ENCODE data around the gene SPINT4.
"Not testable (repeated sequence)": the region's sequence is repeated elsewhere in the genome, so short reads cannot be mapped to it uniquely, and the experiment has no call there.

Gene SPINT4

DNA sequence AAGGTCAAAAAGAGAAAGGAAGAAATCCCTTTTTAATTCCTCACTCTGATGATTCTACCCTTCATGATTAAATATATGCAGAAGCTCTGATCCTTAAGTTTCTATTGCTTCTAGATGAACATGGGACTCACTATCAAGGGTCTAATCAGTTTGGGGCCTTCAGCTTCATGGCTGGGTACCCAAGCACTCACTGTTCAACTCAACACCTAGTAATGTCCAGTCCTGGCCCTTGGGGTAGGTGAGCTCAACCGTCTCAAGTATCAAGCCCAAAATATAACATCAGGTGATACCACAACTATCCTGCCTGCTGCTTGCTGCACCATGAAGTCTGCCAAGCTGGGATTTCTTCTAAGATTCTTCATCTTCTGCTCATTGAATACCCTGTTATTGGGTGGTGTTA is at the start of gene SPINT4:
TSS of gene SPINT4 (plus strand) at position 301 of the 400 bp plus-strand sequence. CDS start at position 322, 21 bp downstream.
- no peak for DNase-seq

DNA sequence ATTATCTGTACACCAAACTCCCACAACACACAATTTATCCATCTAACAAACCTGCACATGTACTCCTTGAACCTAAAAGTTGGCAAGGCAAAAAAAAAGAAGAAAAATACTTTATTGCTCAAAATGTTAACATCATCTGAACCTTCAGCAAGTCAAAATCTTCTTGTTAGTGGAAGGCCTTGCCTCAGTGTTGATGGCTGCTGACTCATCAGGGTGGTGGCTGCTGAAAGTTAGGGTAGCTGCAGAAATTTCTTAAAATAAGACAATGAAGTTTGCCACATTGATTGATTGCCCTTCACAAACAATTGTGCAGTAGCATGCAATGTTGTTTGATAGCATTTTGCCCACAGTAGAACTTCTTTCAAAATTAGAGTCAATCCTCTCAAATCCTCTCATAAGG is 49.4 kb upstream of the SPINT4 start:
- no peak for DNase-seq

DNA sequence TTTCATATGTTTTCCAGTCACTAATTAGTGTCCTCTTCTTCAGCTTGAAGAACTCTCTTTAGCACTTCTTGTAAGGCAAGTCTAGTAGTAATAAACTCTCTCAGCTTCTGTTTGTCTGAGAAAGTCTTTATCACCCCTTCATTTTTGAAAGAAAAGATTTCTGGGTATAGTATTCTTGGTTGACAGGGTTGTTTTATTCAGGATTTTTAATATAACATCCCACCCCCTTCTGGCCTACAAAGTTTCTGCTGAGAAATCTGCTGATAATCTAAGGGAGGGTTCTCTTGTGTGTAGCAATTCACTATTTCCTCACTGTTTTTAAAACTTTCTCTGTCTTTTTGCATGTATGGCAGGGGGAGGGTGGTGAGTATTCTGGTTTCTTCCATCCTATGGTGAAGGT is 42.5 kb upstream of the SPINT4 start:
- DNase-seq, result no peak

DNA sequence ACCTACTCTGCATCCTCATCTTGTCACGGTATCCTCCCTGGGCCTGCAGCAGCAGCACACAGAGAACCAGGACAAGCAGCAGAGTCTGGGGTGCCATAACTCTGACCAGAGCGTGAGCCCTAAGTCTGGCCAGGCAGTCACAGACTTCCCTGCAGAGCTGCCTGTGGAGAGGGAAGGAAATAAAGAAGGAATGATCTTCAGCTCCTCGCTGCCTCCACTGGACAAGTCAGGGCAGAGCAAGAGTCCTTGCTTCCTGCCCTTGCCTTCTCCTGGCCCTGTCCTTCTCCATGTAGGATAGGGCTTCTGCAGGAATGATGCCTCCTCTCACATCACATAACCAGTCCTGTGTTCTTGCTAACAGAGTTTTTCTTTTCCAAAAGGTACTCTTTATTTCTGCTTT is 36.3 kb upstream of the SPINT4 start:
- no peak for DNase-seq

DNA sequence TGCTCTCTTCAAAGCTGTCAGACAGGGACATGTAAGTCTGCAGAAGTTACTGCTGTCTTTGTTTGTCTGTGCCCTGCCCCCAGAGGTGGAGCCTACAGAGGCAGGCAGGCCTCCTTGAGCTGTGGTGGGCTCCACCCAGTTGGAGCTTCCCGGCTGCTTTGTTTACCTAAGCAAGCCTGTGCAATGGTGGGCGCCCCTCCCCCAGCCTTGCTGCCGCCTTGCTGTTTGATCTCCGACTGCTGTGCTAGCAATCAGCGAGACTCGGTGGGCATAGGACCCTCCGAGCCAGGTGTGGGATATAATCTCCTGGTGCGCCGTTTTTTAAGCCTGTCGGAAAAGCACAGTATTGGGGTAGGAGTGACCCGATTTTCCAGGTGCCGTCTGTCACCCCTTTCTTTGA is 28.8 kb upstream of the SPINT4 start:
- DNase-seq, result not testable (repeated sequence)

DNA sequence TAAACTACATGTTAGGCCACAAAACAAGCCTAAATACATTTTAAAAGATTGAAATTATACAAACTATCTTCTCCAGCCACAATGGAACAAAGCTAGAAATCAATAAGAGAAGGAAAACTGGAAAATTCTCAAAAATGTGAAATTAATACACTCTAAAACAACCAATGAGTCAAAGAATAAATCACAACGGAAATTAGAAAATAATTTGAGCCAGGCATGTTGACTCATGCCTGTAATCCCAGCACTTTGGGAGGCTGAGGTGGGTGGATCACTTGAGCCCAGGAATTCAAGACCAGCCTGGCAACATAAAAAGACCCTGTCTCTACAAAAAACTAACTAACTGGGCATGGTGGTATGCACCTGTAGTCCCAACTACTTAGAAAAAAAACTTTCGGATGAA is 26.7 kb upstream of the SPINT4 start:
- no peak for DNase-seq

DNA sequence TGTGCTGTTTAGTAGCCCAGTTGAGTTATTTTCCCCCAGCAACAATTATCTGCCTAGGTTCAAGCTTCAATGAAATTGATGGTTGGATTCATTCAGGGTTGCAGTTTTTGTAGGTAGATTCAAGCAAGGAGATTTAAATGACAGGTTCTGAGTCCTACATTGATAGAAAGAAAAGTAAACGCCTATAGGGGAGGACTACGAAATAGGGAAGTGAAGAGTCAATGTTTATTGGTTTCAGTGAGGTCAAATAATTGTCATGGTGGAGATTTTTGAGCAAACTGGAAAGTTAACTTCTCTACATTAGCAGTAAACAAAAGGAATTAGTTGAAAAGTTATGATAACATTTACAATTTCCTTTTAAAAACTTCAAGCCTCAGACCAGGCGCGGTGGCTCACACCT is 21.0 kb upstream of the SPINT4 start:
- no peak for DNase-seq

DNA sequence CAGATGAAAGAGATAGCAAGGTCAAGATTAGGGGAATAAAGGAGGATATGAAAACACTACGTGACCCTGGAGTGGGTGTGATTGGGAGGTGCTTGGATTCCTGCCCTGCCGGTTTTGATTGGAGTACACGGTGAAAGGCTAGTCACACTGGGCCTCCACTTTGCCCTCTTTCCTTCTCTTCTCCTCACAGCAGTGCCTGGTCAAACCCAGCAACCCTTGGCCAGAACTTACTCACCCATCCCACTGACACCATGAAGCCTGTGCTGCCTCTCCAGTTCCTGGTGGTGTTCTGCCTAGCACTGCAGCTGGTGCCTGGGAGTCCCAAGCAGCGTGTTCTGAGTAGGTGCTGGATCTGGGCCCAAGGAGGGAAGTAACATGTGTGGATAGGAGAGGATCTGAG is 20.3 kb upstream of the SPINT4 start, which contains the start of gene WFDC13:
TSS of gene WFDC13 (plus strand) at position 166 of the 400 bp plus-strand sequence. CDS start at position 252, 86 bp downstream.
- no peak for DNase-seq

DNA sequence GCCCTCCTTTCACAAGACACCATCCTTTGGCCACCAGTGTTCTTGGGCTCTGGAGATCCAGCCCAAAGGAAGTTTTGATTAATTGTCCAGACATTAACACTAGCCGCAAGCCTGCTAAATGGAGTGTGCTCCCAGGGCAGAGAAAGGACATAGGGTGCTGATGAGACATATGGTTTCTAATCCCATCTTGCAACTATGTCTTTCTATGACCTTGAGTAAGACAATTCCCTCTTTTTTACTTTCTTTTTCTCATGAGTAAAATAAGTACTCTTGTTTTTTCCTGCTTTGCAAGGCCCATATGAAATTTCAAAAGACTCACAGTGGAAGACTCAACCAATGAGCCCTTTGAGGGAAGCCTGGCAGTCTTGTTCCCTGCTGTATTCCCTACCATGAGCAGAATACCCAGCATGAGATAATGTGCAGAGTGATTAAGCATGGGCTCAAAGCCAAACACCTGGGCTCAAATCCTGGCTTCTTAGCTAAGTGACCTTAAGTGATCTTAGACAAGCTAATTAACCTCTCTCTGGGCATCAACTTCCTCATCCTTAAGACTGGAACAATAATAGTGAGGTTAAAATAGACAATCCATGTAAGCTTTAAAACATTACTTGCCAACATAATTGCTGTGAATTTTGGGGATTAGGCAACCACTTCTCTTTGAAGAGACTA is 17.0 kb upstream of the SPINT4 start, which contains the start of gene WFDC10B:
TSS of gene WFDC10B (minus strand) at position 51 of the 669 bp plus-strand sequence. CDS start 19,027 bp downstream, outside the sequence.
- no peak for DNase-seq

DNA sequence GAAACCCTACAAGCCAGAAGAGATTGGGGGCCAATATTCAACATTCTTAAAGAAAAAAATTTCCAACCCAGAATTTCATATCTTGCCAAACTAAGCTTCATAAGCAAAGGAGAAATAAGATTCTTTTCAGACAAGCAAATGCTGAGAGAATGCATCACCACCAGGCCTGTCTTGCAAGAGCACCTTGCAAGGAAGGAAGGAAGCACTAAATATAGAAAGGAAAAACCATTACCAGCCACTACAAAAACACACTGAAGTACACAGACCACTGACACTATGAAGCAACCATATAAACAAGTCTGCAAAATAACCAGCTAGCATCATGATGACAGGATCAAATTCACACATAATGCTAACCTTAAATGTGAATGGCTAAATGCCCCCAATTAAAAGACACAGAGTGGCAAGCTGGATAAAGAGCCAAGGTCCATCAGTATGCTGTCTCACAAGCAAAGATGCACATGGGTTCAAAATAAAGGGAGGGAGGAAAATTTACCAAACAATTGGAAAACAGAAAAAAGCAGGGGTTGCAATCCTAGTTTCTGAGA is 5.9 kb upstream of the SPINT4 start:
- DNase-seq, result not testable (repeated sequence)

DNA sequence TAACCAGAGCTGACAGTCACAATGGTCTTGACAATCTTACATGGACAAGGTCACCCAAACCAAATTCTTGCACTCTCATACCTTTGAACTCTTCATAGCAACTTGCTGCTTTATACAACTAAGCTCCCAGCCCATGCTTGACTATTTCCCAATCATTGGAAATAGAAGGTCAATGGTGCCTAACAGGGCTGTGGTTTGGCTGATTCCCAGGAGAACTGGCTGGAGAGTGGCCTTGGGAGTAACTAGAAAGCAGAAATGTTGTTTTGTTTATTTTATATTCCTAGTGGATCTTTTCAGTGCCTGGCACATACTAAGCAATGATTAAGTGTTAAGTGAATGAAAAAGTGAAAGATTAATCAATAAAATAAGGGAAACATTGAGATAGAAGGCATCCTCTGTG is 3.0 kb downstream of the SPINT4 start:
- no peak for DNase-seq

DNA sequence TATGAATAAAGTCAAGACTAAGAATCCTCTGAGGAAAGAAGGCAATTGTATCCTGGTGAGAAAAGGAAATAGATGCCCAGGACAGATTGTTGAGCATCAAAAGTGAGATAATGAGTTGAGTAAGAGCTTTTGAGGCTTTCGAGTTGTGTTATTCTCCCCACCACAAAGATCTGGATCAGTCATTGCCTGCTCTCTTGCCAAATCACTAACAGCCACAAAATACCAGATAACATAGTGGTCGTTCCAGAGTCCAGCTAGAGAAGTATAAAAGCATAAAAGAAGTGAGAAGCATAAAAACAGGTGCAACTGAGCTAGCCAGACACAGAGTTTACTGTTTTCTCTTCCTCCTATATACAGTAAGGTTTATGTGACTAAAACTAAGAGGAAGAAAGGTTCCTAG is 4.9 kb downstream of the SPINT4 start:
- no peak for DNase-seq

DNA sequence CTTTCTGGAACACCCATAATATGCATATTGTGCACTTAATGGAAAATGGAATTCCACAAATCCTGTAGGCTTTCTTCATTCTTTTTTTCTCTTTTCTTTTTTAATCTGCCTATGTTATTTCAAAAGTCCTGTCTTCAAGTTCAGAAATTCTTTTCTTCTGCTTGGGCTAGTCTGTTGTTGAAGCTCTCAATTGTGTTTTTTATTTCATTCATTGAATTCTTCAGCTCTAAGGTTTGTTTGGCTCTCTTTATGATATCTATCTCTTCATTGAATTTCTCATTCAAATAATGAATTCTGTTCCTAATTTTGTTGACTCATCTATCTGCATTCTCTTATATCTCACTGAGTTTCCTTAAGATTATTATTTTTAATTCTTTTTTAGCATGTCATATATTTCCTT is 10.1 kb downstream of the SPINT4 start:
- no peak for DNase-seq

DNA sequence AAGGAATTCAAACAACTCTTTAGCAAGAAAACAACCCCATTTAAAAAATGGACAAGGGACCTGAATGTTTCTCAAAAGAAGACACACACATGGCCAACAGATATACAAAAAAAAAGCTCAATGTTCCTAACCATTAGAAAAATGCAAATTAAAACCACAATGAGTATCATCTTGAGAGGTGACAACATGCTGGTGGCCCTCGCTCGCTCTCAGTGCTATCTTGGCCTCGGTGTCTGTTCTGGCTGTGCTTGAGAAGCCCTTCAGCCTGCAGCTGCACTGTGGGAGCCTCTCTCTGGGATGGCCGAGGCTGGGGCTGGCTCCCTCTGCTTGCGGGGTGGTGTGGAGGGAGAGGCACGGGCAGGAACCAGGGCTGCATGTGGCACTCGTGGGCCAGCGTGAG is 13.4 kb downstream of the SPINT4 start:
- DNase-seq, result no peak

DNA sequence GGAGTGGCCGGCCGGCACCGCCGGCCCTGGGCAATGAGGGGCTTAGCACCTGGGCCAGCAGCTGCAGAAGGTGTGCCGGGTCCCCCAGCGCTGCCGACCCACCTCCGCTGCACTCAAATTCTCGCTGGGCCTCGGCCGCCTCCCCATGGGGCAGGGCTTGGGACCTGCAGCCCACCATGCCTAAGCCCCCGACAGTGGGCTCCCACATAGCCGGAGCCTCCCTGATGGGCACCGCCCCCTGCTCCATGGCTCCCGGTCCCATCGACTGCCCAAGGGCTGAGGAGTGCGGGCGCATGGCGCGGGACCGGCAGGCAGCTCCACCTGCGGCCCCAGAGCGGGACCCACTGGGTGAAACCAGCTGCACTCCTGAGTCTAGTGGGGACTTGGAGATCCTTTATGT is 13.8 kb downstream of the SPINT4 start:
- no peak for DNase-seq

DNA sequence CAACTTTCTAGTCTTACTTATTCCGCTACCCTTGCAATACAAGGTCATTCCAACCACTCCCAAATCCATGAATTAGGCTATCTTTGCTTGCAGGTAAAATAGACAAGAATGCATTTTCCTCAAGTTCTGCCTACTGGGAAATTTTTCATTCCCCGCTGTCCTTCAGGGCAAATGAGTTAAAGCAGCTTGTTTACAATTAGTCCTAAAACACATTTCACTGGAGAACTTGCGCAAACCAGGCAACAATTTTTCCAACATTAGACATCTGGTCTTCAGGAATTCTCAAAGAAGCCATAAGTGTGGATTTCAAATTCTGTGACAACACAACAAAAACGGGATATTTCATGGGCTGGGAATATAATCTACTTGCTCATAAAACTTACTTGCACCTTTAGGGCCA is 20.4 kb downstream of the SPINT4 start:
- no peak for DNase-seq

DNA sequence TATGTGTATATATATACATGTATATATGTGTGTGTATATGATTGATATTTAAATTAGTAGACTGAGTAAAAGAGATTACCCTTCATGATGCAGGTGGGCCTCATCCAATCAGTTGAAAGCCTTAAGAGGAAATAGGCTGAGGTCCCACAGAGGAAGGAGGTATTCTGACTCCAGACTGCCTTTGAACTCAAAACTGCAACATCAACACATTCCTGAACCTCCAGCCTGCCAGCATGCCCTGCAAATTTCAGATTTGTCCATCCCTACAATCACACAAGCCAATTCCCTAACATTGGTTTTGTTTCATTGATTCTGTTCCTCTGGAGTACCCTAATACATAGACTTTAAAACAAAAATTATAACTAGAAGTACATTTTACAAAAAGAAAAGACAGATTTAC is 22.9 kb downstream of the SPINT4 start:
- no peak for DNase-seq

DNA sequence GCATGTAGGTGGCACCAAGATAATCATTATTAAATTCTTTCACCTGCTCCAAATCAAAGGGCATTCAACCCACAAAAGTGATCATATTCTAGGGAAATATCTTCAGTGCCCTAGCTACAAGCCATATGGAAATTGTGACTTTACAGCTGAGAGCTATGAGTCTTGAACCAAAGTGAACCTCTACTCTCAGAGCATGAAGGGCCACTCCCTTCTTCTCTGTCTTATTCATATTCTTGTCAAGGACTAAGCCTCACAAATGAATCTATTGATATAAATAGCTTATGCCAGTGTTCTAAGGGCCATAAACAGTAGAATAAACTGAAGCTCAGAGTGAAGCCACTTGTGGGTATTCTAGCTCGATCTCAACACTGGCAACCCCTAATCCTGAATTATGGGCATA is 29.6 kb downstream of the SPINT4 start:
- DNase-seq, result no peak

DNA sequence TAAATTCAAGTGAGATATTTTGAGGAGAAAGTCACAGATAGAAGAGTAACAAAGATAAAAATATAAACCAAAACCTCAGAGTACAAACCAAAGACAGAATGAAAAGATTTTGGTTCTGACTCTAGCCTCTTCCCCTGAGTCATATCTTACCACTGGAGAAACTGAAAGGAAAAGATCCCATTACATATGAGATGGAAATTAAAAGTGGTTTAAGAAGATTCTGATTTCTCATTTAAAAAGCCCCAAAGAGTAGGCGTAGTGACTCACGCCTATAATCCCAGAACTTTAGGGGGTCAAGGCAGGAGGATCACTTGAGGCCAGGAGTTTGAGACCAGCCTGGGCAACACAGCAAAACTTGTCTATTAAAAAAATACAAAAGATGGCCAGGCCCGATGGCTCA is 30.6 kb downstream of the SPINT4 start:
- DNase-seq, result no peak

DNA sequence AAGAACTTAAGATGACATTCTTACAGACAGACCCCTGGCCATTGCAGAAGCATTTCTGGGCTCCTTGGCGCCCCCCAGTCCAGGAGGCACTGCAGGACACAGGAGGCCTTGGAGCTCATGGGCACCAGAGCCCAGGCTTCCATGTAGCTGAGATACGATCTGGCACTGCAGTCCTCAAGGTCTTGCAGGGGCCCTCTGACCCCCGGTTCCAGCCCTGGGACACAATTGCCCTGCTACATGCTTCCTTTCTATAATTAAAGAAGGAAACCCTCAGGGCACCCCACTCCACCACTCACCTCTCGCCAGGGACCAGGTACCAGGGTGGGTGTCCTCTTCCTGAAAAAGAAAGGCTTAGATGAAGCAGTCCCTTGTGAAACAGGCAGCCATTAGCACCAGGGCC is 35.9 kb downstream of the SPINT4 start:
- no peak for DNase-seq

DNA sequence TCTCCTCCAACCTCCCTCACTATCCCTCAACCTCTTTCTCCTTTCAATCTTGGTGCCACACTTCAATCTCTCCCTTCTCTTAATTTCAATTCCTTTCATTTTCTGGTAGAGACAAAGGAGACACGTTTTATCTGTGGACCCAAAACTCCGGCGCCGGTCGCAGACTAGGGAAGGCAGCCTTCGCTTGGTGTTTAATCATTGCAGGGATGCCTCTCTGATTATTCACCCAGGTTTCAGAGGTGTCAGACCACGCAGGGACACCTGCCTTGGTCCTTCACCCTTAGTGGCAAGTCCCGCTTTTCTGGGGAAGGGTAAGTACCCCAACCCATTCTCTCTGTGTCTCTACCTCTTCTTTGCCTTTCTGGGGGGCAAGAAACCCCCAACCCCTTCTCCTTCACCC is 37.8 kb downstream of the SPINT4 start:
- DNase-seq, result not testable (repeated sequence)

DNA sequence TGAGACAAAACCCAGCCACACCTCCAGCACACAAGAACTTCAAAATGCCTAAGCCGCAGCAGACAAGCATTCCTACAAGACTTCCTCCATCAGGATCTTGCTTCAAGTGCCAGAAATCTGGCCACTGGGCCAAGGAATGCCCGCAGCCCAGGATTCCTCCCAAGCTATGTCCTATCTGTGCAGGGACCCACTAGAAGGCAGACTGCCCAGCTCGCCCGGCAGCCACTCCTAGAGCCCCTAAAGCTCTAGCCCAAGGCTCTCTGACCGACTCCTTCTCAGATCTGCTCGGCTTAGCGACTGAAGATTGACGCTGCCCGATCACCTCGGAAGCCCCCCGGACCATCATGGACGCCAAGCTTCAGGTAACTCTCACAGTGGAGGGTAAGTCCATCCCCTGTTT is 39.8 kb downstream of the SPINT4 start:
- DNase-seq, result not testable (repeated sequence)

DNA sequence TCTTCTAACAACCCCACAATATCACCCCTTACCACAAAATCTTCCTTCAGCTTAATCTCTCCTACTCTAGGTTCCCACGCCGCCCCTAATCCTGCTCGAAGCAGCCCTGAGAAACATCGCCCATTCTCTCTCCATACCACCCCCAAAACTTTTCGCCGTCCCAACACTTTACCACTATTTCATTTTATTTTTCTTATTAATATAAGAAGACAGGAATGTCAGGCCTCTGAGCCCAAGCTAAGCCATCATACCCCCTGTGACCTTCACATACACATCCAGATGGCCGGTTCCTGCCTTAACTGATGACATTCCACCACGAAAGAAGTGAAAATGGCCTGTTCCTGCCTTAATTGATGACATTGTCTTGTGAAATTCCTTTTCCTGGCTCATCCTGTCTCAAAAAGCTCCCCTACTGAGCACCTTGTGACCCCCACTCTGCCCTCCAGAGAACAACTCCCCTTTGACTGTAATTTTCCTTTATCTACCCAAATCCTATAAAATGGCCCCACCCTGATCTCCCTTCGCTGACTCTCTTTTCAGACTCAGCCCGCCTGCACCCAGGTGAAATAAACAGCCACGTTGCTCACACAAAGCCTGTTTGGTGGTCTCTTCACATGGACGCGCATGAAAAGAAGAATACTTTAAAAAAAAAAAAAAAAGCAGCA is 42.6 kb downstream of the SPINT4 start:
- DNase-seq, result not testable (repeated sequence)

DNA sequence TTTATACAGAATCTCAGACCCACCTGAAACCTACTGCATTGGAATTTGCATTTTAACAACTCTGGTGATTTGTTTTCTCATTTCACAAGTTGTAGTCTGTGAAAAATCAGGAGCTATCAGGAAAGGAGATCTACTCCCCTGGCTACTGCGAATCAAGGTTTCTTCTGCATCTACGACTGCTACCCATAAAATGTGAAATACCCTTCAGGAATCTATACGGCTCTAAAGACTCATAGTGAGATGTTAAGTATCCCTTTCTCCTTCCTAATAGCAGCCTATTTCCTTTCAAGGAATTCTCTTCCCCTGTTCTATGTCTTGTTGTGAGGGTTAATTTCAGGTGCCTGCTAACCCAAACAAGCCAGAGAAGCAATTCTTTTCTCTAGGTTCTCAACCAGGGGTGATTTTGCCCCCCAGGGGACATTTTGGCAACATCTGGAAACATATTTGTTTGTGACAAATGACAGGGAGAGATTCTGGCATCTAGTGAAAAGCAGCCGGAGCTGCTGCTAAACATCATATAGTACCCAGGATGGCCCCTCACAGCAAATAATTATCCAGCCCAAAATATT is 43.2 kb downstream of the SPINT4 start:
- DNase-seq, result no peak
